Measurements from ENCODE around the gene PRKG1.

DNA sequence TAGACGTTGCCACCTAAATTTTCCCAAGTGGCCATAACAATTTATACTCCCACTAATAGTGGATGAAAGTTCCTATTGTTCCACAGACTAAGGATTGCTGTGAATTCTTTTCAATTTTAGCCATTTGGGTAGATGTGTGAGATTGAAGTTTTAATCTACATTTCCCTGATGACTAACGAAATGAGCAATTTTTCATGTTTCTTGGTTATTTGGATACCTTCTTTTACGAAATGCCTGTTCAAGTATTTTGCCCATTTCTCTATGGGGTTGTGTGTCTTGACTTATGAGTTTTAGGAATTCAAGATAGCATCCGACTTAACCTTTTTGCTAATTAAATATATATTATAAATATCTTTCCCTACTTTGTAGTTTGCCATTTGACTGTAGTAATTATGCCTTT lies 16.4 kb upstream of the PRKG1 start:
- TF ChIP-seq, protein P1, sequence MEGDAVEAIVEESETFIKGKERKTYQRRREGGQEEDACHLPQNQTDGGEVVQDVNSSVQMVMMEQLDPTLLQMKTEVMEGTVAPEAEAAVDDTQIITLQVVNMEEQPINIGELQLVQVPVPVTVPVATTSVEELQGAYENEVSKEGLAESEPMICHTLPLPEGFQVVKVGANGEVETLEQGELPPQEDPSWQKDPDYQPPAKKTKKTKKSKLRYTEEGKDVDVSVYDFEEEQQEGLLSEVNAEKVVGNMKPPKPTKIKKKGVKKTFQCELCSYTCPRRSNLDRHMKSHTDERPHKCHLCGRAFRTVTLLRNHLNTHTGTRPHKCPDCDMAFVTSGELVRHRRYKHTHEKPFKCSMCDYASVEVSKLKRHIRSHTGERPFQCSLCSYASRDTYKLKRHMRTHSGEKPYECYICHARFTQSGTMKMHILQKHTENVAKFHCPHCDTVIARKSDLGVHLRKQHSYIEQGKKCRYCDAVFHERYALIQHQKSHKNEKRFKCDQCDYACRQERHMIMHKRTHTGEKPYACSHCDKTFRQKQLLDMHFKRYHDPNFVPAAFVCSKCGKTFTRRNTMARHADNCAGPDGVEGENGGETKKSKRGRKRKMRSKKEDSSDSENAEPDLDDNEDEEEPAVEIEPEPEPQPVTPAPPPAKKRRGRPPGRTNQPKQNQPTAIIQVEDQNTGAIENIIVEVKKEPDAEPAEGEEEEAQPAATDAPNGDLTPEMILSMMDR (IDR thresholded peaks at IDR 0.05): no peak
- no peak for TF ChIP-seq POLR2A (IDR thresholded peaks at IDR 0.05)
